CD4-positive, alpha-beta memory T cell (primary cell): ENCODE data around the gene DPAGT1. TPM values are rescaled to one million over a fixed set of nuclear protein-coding genes. Genes with fewer than 3 reads are reported as not detected.
"Not testable (repeated sequence)": the region's sequence is repeated elsewhere in the genome, so short reads cannot be mapped to it uniquely, and the experiment has no call there.

Experiments
- CTCF ChIA-PET: fragments of 350-600 bp; sonication (Branson Sonifier 250); formaldehyde crosslinking; loops from one replicate; lab custom pipeline; 2021; ENCODE audit warnings: inconsistent platforms; ENCODE audit not compliant: partially characterized antibody; lab: Charles Lee
- POLR2A ChIA-PET: fragments of 350-600 bp; sonication (Branson Sonifier 250); formaldehyde crosslinking; loops from one replicate; lab custom pipeline; 2021; ENCODE audit not compliant: partially characterized antibody; lab: Charles Lee
- DNase-seq, 5 donors: peaks; one replicate each; pipeline versions ENCODE4 v3.0.0 to v3.0.0-alpha.2; 2020 to 2022; ENCODE audit warnings: mixed read lengths in 1 of 5
- H3K27ac ChIP-seq: one replicate; pipeline ENCODE4 v1.7.0; 2013; ENCODE audit warnings: low read depth, low read length
- H3K27me3 ChIP-seq: 2 replicates; pipeline ENCODE4 v1.7.0; 2013; ENCODE audit warnings: mild to moderate bottlenecking, low read length, moderate library complexity; ENCODE audit not compliant: insufficient read depth
- H3K36me3 ChIP-seq: 2 replicates; pipeline ENCODE4 v1.7.0; 2013; ENCODE audit warnings: mild to moderate bottlenecking, low read length, moderate library complexity; ENCODE audit not compliant: insufficient read depth
- H3K4me1 ChIP-seq: 2 replicates; pipeline ENCODE4 v1.7.0; 2013; ENCODE audit warnings: mild to moderate bottlenecking, low read length, moderate library complexity; ENCODE audit not compliant: insufficient read depth
- H3K4me3 ChIP-seq, 2 donors: one replicate each; pipeline ENCODE4 v1.7.0; 2013; ENCODE audit warnings: low read length in 2 of 2, mild to moderate bottlenecking in 1 of 2
- H3K9me3 ChIP-seq, 2 donors: one replicate each; pipeline ENCODE4 v1.7.0; 2013; ENCODE audit warnings: low read length in 2 of 2, control low read depth in 1 of 2; ENCODE audit not compliant: control insufficient read depth in 1 of 2
- H3K27ac Mint-ChIP-seq, 7 donors: one replicate each; pipeline ENCODE4 v1.8.0; 2020 to 2021; ENCODE audit warnings: mixed read lengths in 7 of 7, mild to moderate bottlenecking in 6 of 7, inconsistent platforms in 3 of 7, moderate library complexity in 3 of 7
- H3K27me3 Mint-ChIP-seq, 2 donors: one replicate each; pipeline ENCODE4 v1.8.0; 2020 to 2021; ENCODE audit warnings: mixed read lengths in 2 of 2
- H3K36me3 Mint-ChIP-seq, 2 donors: one replicate each; pipeline ENCODE4 v1.8.0; 2020 to 2021; ENCODE audit warnings: mixed read lengths in 2 of 2, inconsistent platforms in 1 of 2, mild to moderate bottlenecking in 1 of 2
- H3K4me1 Mint-ChIP-seq, 4 donors: one replicate each; pipeline ENCODE4 v1.8.0; 2020 to 2021; ENCODE audit warnings: mixed read lengths in 4 of 4, mild to moderate bottlenecking in 1 of 4
- H3K4me3 Mint-ChIP-seq, 8 donors: one replicate each; pipeline ENCODE4 v1.8.0; 2020 to 2021; ENCODE audit warnings: mixed read lengths in 8 of 8, mild to moderate bottlenecking in 7 of 8, moderate library complexity in 6 of 8, inconsistent platforms in 3 of 8
- H3K9me3 Mint-ChIP-seq, 8 donors: one replicate each; pipeline ENCODE4 v1.8.0; 2020 to 2021; ENCODE audit warnings: mixed read lengths in 8 of 8, mild to moderate bottlenecking in 5 of 8, inconsistent platforms in 3 of 8, moderate library complexity in 1 of 8
- intact Hi-C: fragments of 100-400 bp; cut with micrococcal nuclease; formaldehyde crosslinking; loops from one replicate; pipeline ENCODE4 v1.15.1; 2023
- polyA plus RNA-seq, 2 donors: library from polyadenylated mRNA; unstranded; fragments of 300-500 nt; fragmentation: Illumina TruSeq; gene quantifications; one replicate each; pipeline ENCODE4 v1.2.3, GENCODE V29; 2021
- total RNA-seq, 2 experiments: library from RNA; stranded (reverse); gene quantifications; one replicate each; pipeline ENCODE4 v1.2.3, GENCODE V29; 2021

The DPAGT1 gene
- total and polyA plus RNA-seq, 4 experiments from 2014 or later = 32.9 to 52.3 (median 52.2) TPM

GRCh38 chr11:119067371-119068222 lies 34.1 kb downstream of the DPAGT1 start, which contains the start of gene VPS11:
Gene VPS11 (plus strand): TSS chr11:119067818. CDS start chr11:119067824, 6 bp downstream.
- Mint-ChIP-seq H3K4me3 (peak within 1 kb of the TSS; percentile 91 to 99 (median 94)), H3K27me3 (no peaks in the 10 kb centered on the region), H3K27ac (peak within 1 kb of the TSS; percentile 92 to 100 (median 98)), H3K9me3 (no peaks in the 10 kb centered on the region), H3K36me3 (peaks cover 13 to 38% of the 10 kb centered on the region in 2 donors), H3K4me1 (peaks cover 23 to 43% (median 36%) of the 10 kb centered on the region in 4 donors)
- Histone ChIP-seq H3K4me3 (peak within 1 kb of the TSS; percentile 87 to 99), H3K27me3 (no peaks in the 10 kb centered on the region), H3K9me3 (no peaks in the 10 kb centered on the region), H3K27ac (peak within 1 kb of the TSS; percentile 88), H3K4me1 (peaks cover 34% of the 10 kb centered on the region), H3K36me3 (peaks cover 18% of the 10 kb centered on the region)
- ChIA-PET CTCF (interaction anchor here (0.6 to 4.2 kb wide), 30 partner anchors 10 to 275 kb away, joined by 3 to 18 read pairs (median 4); partner anchors contain the start of genes C2CD2L, CBL, DPAGT1 and HINFP), POLR2A (interaction anchor here (0.6 to 4.6 kb wide), 34 partner anchors 11 to 278 kb away, joined by 3 to 77 read pairs (median 4); partner anchors contain the start of genes C2CD2L, CBL, CENATAC and DPAGT1)
- DNase-seq = peak; percentile 97 to 98 (median 97)
- intact Hi-C loops = loop anchor here (1.0 to 5.0 kb wide), 7 partner anchors 10 to 215 kb away; partner anchors contain the start of genes HMBS, HYOU1, RPS25 and SLC37A4

- H3K27me3 ChIP-seq = no peaks in the 10 kb centered on the region
- Mint-ChIP-seq H3K4me1 (peaks cover 23 to 43% (median 37%) of the 10 kb centered on the region in 4 donors), H3K27me3 (no peaks in the 10 kb centered on the region), H3K27ac (peak overlapping the region; percentile 67 to 98 (median 92)), H3K36me3 (peaks cover 5 to 25% of the 10 kb centered on the region in 2 donors), H3K9me3 (no peaks in the 10 kb centered on the region), H3K4me3 (peak overlapping the region; percentile 3 to 74 (median 36))
- no peak overlapping the region for H3K4me3 ChIP-seq
- H3K4me1 ChIP-seq = peaks cover 34% of the 10 kb centered on the region
- DNase-seq = peak; percentile 49 to 57 (median 54)
- intact Hi-C loops = loop anchor here (1.0 to 5.0 kb wide), 3 partner anchors 132 to 258 kb away; no protein-coding TSS in a partner anchor
- H3K9me3 ChIP-seq = no peaks in the 10 kb centered on the region
- POLR2A ChIA-PET = interaction anchor here (0.7 to 4.6 kb wide), 10 partner anchors 9 to 141 kb away, joined by 3 to 77 read pairs (median 3); partner anchors contain the start of genes ABCG4, C2CD2L, CBL and HINFP
- peaks cover 3% of the 10 kb centered on the region for H3K36me3 ChIP-seq
- peak overlapping the region; percentile 88 for H3K27ac ChIP-seq
- CTCF ChIA-PET = interaction anchor here (0.8 to 4.2 kb wide), 6 partner anchors 33 to 258 kb away, joined by 3 to 18 read pairs (median 4); partner anchors contain the start of gene SLC37A4
Measured at GRCh38 chr11:119065369-119065768, 36.3 kb downstream of the DPAGT1 start.

GRCh38 chr11:119062779-119063178 lies 38.9 kb downstream of the DPAGT1 start:
- H3K27me3 Mint-ChIP-seq = no peaks in the 10 kb centered on the region
- H3K36me3 Mint-ChIP-seq = peaks cover 0 to 13% of the 10 kb centered on the region in 2 donors
- Histone ChIP-seq H3K4me1 (peaks cover 29% of the 10 kb centered on the region), H3K9me3 (no peaks in the 10 kb centered on the region), H3K36me3 (no peaks in the 10 kb centered on the region), H3K27ac (no peak overlapping the region), H3K27me3 (no peaks in the 10 kb centered on the region), H3K4me3 (no peak overlapping the region)
- ChIA-PET CTCF (interaction anchor here (0.6 to 3.3 kb wide), 5 partner anchors 11 to 259 kb away, joined by 3 to 11 read pairs (median 3); no protein-coding TSS in a partner anchor), POLR2A (interaction anchor here (3.3 kb wide), 1 partner anchor 32 kb away, joined by 11 read pairs; a partner anchor contains a TSS)
- H3K27ac Mint-ChIP-seq = no peak overlapping the region
- H3K4me1 Mint-ChIP-seq = peaks cover 17 to 37% (median 32%) of the 10 kb centered on the region in 4 donors
- intact Hi-C loops = no loop called here
- H3K4me3 Mint-ChIP-seq = no peak overlapping the region
- no peak for DNase-seq
- H3K9me3 Mint-ChIP-seq = no peaks in the 10 kb centered on the region

GRCh38 chr11:119061256-119061655 lies 40.4 kb downstream of the DPAGT1 start:
- no peak overlapping the region for H3K4me3 Mint-ChIP-seq
- POLR2A ChIA-PET = interaction anchor here (1.1 to 3.3 kb wide), 3 partner anchors 30 to 61 kb away, joined by 3 to 11 read pairs (median 4); partner anchors contain the start of gene SLC37A4
- Histone ChIP-seq H3K36me3 (no peaks in the 10 kb centered on the region), H3K4me1 (peaks cover 25% of the 10 kb centered on the region), H3K4me3 (no peak overlapping the region), H3K9me3 (no peaks in the 10 kb centered on the region), H3K27ac (no peak overlapping the region), H3K27me3 (no peaks in the 10 kb centered on the region)
- H3K4me1 Mint-ChIP-seq = peaks cover 11 to 35% (median 27%) of the 10 kb centered on the region in 4 donors
- peaks cover 0 to 15% of the 10 kb centered on the region in 2 donors for H3K36me3 Mint-ChIP-seq
- no peaks in the 10 kb centered on the region for H3K9me3 Mint-ChIP-seq
- H3K27ac Mint-ChIP-seq = peak overlapping the region in 1 of 7 donors; percentile 8
- DNase-seq = no peak
- intact Hi-C loops = no loop called here
- H3K27me3 Mint-ChIP-seq = no peaks in the 10 kb centered on the region
- CTCF ChIA-PET = interaction anchor here (1.1 to 3.3 kb wide), 4 partner anchors 14 to 135 kb away, joined by 3 to 11 read pairs (median 4); no protein-coding TSS in a partner anchor

- H3K27me3 Mint-ChIP-seq, intact Hi-C loops, H3K4me3 ChIP-seq, H3K9me3 ChIP-seq, H3K9me3 Mint-ChIP-seq, H3K27ac ChIP-seq, DNase-seq, CTCF ChIA-PET, H3K27me3 ChIP-seq: not testable (repeated sequence)
- H3K36me3 ChIP-seq = peaks cover 13% of the 10 kb centered on the region
- peak overlapping the region in 1 of 7 donors; percentile 88 for H3K27ac Mint-ChIP-seq
- peak overlapping the region in 2 of 8 donors; percentile 14 to 51 for H3K4me3 Mint-ChIP-seq
- peaks cover 13 to 37% (median 29%) of the 10 kb centered on the region in 4 donors for H3K4me1 Mint-ChIP-seq
- peaks cover 13 to 31% of the 10 kb centered on the region in 2 donors for H3K36me3 Mint-ChIP-seq
- peaks cover 21% of the 10 kb centered on the region for H3K4me1 ChIP-seq
- POLR2A ChIA-PET = interaction anchor here (1.0 kb wide), 1 partner anchor 8 kb away, joined by 3 read pairs; no protein-coding TSS in a partner anchor
Measured at GRCh38 chr11:119059128-119059527, 42.5 kb downstream of the DPAGT1 start.

GRCh38 chr11:119057000-119057769 lies 44.5 kb downstream of the DPAGT1 start, which contains the start of gene HYOU1:
Gene HYOU1 (minus strand): TSS chr11:119057205. CDS start chr11:119056160, 1,045 bp downstream.
- POLR2A ChIA-PET = interaction anchor here (0.8 to 5.3 kb wide), 24 partner anchors 9 to 266 kb away, joined by 3 to 67 read pairs (median 6); partner anchors contain the start of genes C2CD2L, CBL, CENATAC and DDX6
- H3K36me3 Mint-ChIP-seq = peaks cover 29 to 49% of the 10 kb centered on the region in 2 donors
- intact Hi-C loops = loop anchor here (1.0 to 2.0 kb wide), 7 partner anchors 10 to 140 kb away; partner anchors contain the start of genes CENATAC, DPAGT1, RPS25 and SLC37A4

More at GRCh38 chr11:119057000-119057769, 44.5 kb downstream of the DPAGT1 start, which contains the start of gene HYOU1:
- peak within 1 kb of the TSS; percentile 92 to 98 (median 97) for H3K4me3 Mint-ChIP-seq
- H3K27me3 Mint-ChIP-seq = no peaks in the 10 kb centered on the region
- Histone ChIP-seq H3K4me1 (peaks cover 25% of the 10 kb centered on the region), H3K4me3 (peak within 1 kb of the TSS; percentile 82 to 87), H3K9me3 (no peaks in the 10 kb centered on the region), H3K27me3 (no peaks in the 10 kb centered on the region), H3K36me3 (peaks cover 33% of the 10 kb centered on the region), H3K27ac (peak within 1 kb of the TSS; percentile 91)
- H3K9me3 Mint-ChIP-seq = no peaks in the 10 kb centered on the region
- H3K27ac Mint-ChIP-seq = peak within 1 kb of the TSS; percentile 91 to 98 (median 97)
- CTCF ChIA-PET = interaction anchor here (0.9 to 2.5 kb wide), 12 partner anchors 10 to 265 kb away, joined by 3 to 17 read pairs (median 4); partner anchors contain the start of genes DPAGT1, HINFP, SLC37A4 and VPS11
- DNase-seq = peak; percentile 98
- H3K4me1 Mint-ChIP-seq = peaks cover 20 to 52% (median 39%) of the 10 kb centered on the region in 4 donors
